GM21526 (cell line): ENCODE results near the gene LZTS3.

Source experiments
- ATAC-seq: cut with Tn5 transposase; IDR thresholded peaks from one replicate; pipeline ENCODE4 v1.9.1; 2021; ENCODE audit warnings: moderate library complexity; ENCODE audit not compliant: unreplicated experiment, low FRiP score

Gene LZTS3

GRCh38 chr20:3116341-3116740 is 57.0 kb downstream of the LZTS3 start:
- no peak for ATAC-seq

- no peak for ATAC-seq
Observed at GRCh38 chr20:3115190-3116107, 57.9 kb downstream of the LZTS3 start.
